GM23248 (cell line): ENCODE data around the gene TRIM41. TPM values are rescaled to one million over a fixed set of nuclear protein-coding genes. Genes with fewer than 3 reads are reported as not detected.
A peak's percentile ranks its signal among the peaks of the same experiment; 100 is the strongest.

Experiments used
- DNase-seq: peaks from one replicate; pipeline ENCODE4 v3.0.0-alpha.2; 2015
- H2AFZ ChIP-seq: fragments of 200-600 bp; sonication (generic); 2 replicates; pipeline ENCODE4 v1.6.1; 2016; ENCODE audit warnings: antibody characterized with exemption
- H3F3A ChIP-seq: fragments of 200-600 bp; sonication (generic); 2 replicates; pipeline ENCODE4 v1.6.1; 2016; ENCODE audit warnings: mild to moderate bottlenecking, antibody characterized with exemption, mixed run types; ENCODE audit not compliant: insufficient read depth
- H3K27ac ChIP-seq: fragments of 200-600 bp; sonication (generic); 2 replicates; pipeline ENCODE4 v1.5.1; 2016; ENCODE audit warnings: mild to moderate bottlenecking
- H3K27me3 ChIP-seq: fragments of 200-600 bp; sonication (generic); replicated peaks from 2 replicates; pipeline ENCODE4 v1.6.1; 2016; ENCODE audit warnings: mild to moderate bottlenecking; ENCODE audit not compliant: insufficient read depth
- H3K36me3 ChIP-seq: fragments of 200-600 bp; sonication (generic); 2 replicates; pipeline ENCODE4 v1.6.1; 2016; ENCODE audit warnings: low read depth, mild to moderate bottlenecking
- H3K4me1 ChIP-seq: fragments of 200-600 bp; sonication (generic); 2 replicates; pipeline ENCODE4 v1.6.1; 2016; ENCODE audit warnings: mild to moderate bottlenecking; ENCODE audit not compliant: insufficient read depth
- H3K4me2 ChIP-seq: fragments of 200-600 bp; sonication (generic); one replicate; pipeline ENCODE4 v1.6.1; 2016; ENCODE audit warnings: mild to moderate bottlenecking; ENCODE audit not compliant: unreplicated experiment
- H3K4me3 ChIP-seq: fragments of 200-600 bp; sonication (generic); 2 replicates; pipeline ENCODE4 v1.5.1; 2016; ENCODE audit warnings: mild to moderate bottlenecking
- H3K79me2 ChIP-seq: fragments of 200-600 bp; sonication (generic); 2 replicates; pipeline ENCODE4 v1.6.1; 2016; ENCODE audit warnings: mild to moderate bottlenecking; ENCODE audit not compliant: insufficient read depth
- H3K9ac ChIP-seq: fragments of 200-600 bp; sonication (generic); 2 replicates; pipeline ENCODE4 v1.6.1; 2016; ENCODE audit warnings: mild to moderate bottlenecking
- H3K9me2 ChIP-seq: fragments of 200-600 bp; sonication (generic); 2 replicates; pipeline ENCODE4 v1.6.1; 2016; ENCODE audit warnings: mixed run types, mild to moderate bottlenecking, moderate library complexity; ENCODE audit not compliant: insufficient read depth
- H3K9me3 ChIP-seq: fragments of 200-600 bp; sonication (generic); one replicate; pipeline ENCODE4 v1.6.1; 2017; ENCODE audit warnings: low read depth
- H4K20me1 ChIP-seq: fragments of 200-600 bp; sonication (generic); 2 replicates; pipeline ENCODE4 v1.6.0; 2016; ENCODE audit not compliant: insufficient read depth
- EZH2 ChIP-seq: fragments of 200-600 bp; sonication (generic); IDR thresholded peaks from 2 replicates; pipeline ENCODE4 v1.6.1; 2018; ENCODE audit warnings: antibody characterized with exemption, mild to moderate bottlenecking; ENCODE audit not compliant: insufficient read depth, poor library complexity, severe bottlenecking
- EZH2phosphoT487 ChIP-seq: fragments of 200-600 bp; sonication (generic); IDR thresholded peaks from 2 replicates; pipeline ENCODE4 v1.6.1; 2018; ENCODE audit warnings: antibody characterized with exemption, moderate library complexity, mild to moderate bottlenecking, low read depth; ENCODE audit not compliant: insufficient read depth
- WGBS, 2 experiments: methylation state at CpG; one replicate each; pipeline ENCODE4 v1.1.6; 2015 to 2017; ENCODE audit warnings: low lambda C conversion rate in 2 of 2, low coverage in 1 of 2; ENCODE audit errors: missing lambda C conversion rate in 2 of 2; 5-methylcytosine and 5-hydroxymethylcytosine counted together
- in situ Hi-C: fragments of 300-500 bp; cut with MboI; formaldehyde crosslinking; loops from 2 replicates; pipeline ENCODE4 v1.15.0; 2020
- polyA plus RNA-seq: library from polyadenylated mRNA; unstranded; fragments of >200 nt; fragmentation: Nextera tagmentation; extraction: Ambion mirVana; gene quantifications from 2 replicates; pipeline ENCODE4 v1.2.1, GENCODE V29; 2016
- total RNA-seq: library from RNA; depleted of rRNA; stranded (reverse); fragments of >200 nt; shearing (Covaris generic); gene quantifications from 2 replicates; pipeline ENCODE4 v1.2.3, GENCODE V29; 2014

TRIM41 gene
- total and polyA plus RNA-seq, 2 experiments from 2014 or later: 3.8 to 18.6 TPM

DNA sequence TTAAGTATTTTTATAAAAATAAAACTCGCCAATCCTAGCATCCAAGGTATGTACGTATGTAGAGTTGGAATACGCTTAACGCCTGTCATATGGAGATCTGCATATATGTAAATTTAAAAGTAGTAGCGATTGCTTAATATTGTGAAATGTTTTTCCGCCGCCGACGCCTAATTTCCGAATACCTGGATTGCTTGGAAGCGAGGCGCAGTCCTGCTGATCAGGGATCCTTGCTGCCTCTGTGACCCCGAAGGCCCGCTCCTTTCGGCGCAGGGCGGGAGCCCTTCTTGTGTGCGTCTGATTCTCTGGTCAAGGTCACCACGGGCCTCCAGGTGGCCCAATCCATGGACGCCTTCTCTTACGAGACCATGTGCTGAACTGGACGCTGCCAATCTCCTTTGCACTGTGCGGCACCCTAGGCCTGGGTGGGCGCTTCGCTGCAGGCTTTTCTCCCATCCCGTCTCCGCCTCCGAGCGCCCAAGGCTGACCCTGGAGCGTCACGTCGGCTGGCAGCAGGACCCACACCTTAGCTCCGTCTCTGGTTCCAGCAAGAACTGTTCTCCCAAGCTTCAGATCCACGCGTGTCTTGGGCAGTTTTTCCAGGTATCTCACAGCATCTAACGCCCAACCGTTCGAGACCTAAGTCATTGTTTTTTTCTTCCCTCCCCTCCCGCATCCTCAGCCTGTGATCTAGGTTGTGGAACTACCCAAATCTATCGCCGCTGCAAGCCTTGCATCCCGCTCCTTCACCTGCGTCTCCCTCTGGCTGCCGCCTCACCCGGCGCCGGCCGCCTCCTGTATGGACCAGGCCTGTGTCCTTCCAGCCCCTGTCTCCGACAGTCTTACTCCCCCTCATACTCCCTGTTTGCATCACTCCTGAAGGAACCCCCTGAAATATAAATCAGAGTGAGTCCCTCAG lies 3.6 kb upstream of the TRIM41 start:
- Histone ChIP-seq H4K20me1 (no peaks in the 10 kb centered on the region), H3K4me3 (no peak overlapping the region), H3K4me1 (0 out of 2 replicates have a peak, but pooled peaks cover 5% of the 10 kb centered on the region), H3K27me3 (no peaks in the 10 kb centered on the region), H3F3A (peaks cover 31% of the 10 kb centered on the region), H3K27ac (no peak overlapping the region), H3K9me2 (no peaks in the 10 kb centered on the region), H3K9me3 (no peaks in the 10 kb centered on the region), H3K4me2 (no peak overlapping the region), H3K36me3 (no peaks in the 10 kb centered on the region), H2AFZ (no peak overlapping the region), H3K79me2 (peaks cover 10% of the 10 kb centered on the region), H3K9ac (no peak overlapping the region)
- 63 to 67% methylated on average over 49 of the region's 49 CpGs for WGBS, 2 experiments
- in situ Hi-C loops: no loop called here
- TF ChIP-seq EZH2: no peak
- no peak for TF ChIP-seq EZH2phosphoT487
- no peak for DNase-seq

DNA sequence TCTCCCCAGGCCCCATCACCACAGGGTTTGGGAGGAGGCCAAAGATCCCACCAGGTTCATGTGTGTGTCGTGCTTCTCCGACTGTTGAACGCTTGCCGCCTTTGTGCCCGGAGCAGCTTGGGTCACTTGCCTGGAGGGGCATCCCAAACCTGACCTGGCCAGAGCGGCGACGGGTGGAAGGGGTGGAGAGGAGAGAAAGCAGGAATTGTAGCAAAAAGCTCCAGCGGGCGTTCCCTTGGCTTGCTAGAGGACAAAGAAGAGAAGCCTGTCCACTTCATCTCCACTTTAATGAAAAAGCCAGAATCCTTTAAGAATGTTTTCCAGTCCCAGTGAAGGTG lies 2.9 kb upstream of the TRIM41 start:
- WGBS, 2 experiments: 91 to 94% methylated on average over 10 of the region's 10 CpGs
- in situ Hi-C loops: no loop called here

DNA sequence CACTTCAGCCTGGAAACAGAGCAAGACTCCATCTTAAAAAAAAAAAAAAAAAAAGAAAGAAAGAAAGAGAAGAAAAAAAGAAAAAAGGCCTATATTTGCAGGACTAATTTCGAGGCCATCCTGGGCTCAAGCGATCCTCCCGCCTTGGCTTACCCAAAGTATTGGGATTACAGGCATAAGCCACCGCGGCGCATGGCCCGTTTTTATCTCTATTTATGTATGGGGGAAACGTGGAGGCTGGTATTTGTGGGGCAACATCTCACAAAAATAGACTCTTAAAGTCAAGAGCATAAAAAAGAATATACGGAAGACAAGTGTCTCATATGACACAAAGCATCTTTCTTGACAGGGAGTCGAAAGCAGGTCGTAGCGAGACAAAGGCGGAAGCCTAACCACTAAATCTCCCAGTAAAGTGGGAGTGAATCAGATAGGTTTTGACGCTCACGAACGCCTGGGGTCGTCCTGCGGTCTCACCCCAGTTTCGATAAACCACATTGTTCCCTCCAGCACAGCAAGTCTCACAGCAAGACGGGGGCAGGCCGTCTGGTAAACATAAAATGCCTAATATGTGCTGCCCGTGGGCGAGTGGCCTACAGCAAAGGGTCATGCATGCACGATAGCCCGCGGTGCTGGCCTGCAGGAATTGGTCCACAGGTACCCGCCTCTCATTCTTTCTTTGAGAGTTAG lies 1.8 kb upstream of the TRIM41 start:
- H3K4me1 ChIP-seq: 0 out of 2 replicates have a peak, but pooled peaks cover 12% of the 10 kb centered on the region
- H3F3A ChIP-seq: peaks cover 28% of the 10 kb centered on the region
- H3K36me3 ChIP-seq: no peaks in the 10 kb centered on the region
- in situ Hi-C loops: no loop called here
- no peak for TF ChIP-seq EZH2
- no peak for TF ChIP-seq EZH2phosphoT487
- no peak for DNase-seq
- no peak overlapping the region for H3K4me2 ChIP-seq
- no peaks in the 10 kb centered on the region for H3K9me3 ChIP-seq
- no peaks in the 10 kb centered on the region for H4K20me1 ChIP-seq
- peaks cover 27% of the 10 kb centered on the region for H3K79me2 ChIP-seq
- H3K27me3 ChIP-seq: no peaks in the 10 kb centered on the region
- peak overlapping the region; percentile 27; the same call in 1 of the 2 replicates for H3K4me3 ChIP-seq
- WGBS, 2 experiments: 47 to 51% methylated on average over 27 of the region's 27 CpGs
- no peaks in the 10 kb centered on the region for H3K9me2 ChIP-seq
- peak overlapping the region; percentile 92; the same call in 1 of the 2 replicates for H3K9ac ChIP-seq
- H3K27ac ChIP-seq: peak overlapping the region; percentile 90
- H2AFZ ChIP-seq: peak overlapping the region; percentile 17; the same call in 1 of the 2 replicates

More for the DNA sequence above, 2.9 kb upstream of the TRIM41 start:
- H3K9me2 ChIP-seq: no peaks in the 10 kb centered on the region
- H3K4me2 ChIP-seq: no peak overlapping the region
- no peak for DNase-seq
- no peak overlapping the region for H3K9ac ChIP-seq
- H3K4me3 ChIP-seq: no peak overlapping the region
- H2AFZ ChIP-seq: no peak overlapping the region
- no peaks in the 10 kb centered on the region for H3K9me3 ChIP-seq
- H3K27me3 ChIP-seq: no peaks in the 10 kb centered on the region
- 0 out of 2 replicates have a peak, but pooled peaks cover 11% of the 10 kb centered on the region for H3K4me1 ChIP-seq
- H4K20me1 ChIP-seq: no peaks in the 10 kb centered on the region
- no peaks in the 10 kb centered on the region for H3K36me3 ChIP-seq
- no peak for TF ChIP-seq EZH2phosphoT487
- no peak for TF ChIP-seq EZH2
- peaks cover 16% of the 10 kb centered on the region for H3K79me2 ChIP-seq
- no peak overlapping the region for H3K27ac ChIP-seq
- peaks cover 31% of the 10 kb centered on the region for H3F3A ChIP-seq

DNA sequence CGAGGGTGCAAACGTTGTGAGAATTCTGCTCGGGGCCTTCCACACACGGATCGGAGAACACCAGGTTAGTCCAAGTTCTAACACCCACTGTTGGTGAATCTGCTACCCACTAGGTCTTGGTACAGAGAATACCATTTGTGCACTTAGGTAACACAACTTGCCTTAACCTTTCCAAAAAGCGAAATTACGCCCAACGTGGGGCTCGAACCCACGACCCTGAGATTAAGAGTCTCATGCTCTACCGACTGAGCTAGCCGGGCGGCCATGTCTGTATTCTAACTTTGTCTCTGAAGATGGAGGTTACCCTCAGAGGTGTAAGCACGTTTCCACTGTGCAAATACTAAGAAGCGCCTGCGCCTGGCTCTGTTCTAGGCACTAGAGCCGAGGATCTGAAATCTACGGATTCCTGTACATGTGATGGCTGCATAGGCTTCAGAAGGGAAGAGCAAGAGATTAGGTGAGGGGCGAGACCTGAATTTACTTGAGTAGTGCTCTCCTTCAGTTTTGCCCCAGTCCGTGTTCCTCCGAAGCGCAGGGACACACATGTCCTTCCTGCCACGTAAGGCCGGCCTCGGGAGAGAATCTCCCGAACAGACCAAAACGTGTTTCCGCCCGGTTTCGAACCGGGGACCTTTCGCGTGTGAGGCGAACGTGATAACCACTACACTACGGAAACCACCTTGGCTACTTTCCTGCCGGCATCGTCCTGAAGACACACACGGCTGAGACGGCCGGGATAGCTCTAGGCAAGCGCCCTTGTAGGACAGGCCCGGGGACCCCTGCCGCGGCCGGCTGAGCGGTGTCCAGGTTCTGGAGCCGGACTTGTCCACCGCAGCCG lies 1.1 kb upstream of the TRIM41 start:
- WGBS, 2 experiments: 2 to 3% methylated on average over 50 of the region's 50 CpGs

More for the DNA sequence above, 1.1 kb upstream of the TRIM41 start:
- peak; percentile 97 for DNase-seq
- Histone ChIP-seq H3K4me2 (peak overlapping the region; percentile 86), H3K36me3 (no peaks in the 10 kb centered on the region; the same call in 1 of the 2 replicates), H4K20me1 (no peaks in the 10 kb centered on the region), H2AFZ (peak overlapping the region; percentile 79), H3K9ac (peak overlapping the region; percentile 92), H3F3A (peaks cover 22% of the 10 kb centered on the region), H3K79me2 (peaks cover 35% of the 10 kb centered on the region), H3K4me3 (peak overlapping the region; percentile 83), H3K9me3 (no peaks in the 10 kb centered on the region), H3K27me3 (no peaks in the 10 kb centered on the region), H3K27ac (peak overlapping the region; percentile 90), H3K9me2 (no peaks in the 10 kb centered on the region), H3K4me1 (0 out of 2 replicates have a peak, but pooled peaks cover 12% of the 10 kb centered on the region)
- in situ Hi-C loops: no loop called here
- TF ChIP-seq EZH2phosphoT487 (no peak), EZH2 (no peak)
